K562 (cell line): ENCODE measurements around the gene POFUT2. TPM values are rescaled to one million over a fixed set of nuclear protein-coding genes. Genes with fewer than 3 reads are reported as not detected.

Experiments used
- ATAC-seq: fragments of 200-7000 bp; cut with Tn5 transposase; 3 replicates; pipeline ENCODE4 v1.9.1; 2020; ENCODE audit warnings: moderate library complexity
- BruUV-seq: library from RNA; stranded (reverse); fragments of 400-500 nt; replicated peaks from 2 replicates; lab custom pipeline; 2021; lab: Mats Ljungman, UMichigan
- CTCF ChIA-PET: fragments of 300-600 bp; formaldehyde crosslinking; extraction: SDS; loops from one replicate; lab custom pipeline; 2021; ENCODE audit warnings: low intra/inter-chr PET ratio; lab: Yijun Ruan, JAX
- POLR2A ChIA-PET: fragments of 300-600, 350-650 bp; sonication (Branson Sonifier 250); formaldehyde crosslinking; extraction: SDS; loops from one replicate; lab custom pipeline; 2021; ENCODE audit warnings: antibody characterized with exemption, inconsistent platforms; lab: Yijun Ruan, JAX
- DNase-seq, 4 experiments: peaks; one replicate each; pipeline versions ENCODE4 v3.0.0 to v3.0.0-alpha.2; 2011 to 2018; ENCODE audit warnings: low spot score in 3 of 4, mixed read lengths in 3 of 4; ENCODE audit errors: extremely low read depth in 1 of 4
- FAIRE-seq: peaks from 2 replicates; lab custom pipeline; 2011; peaks lifted over from hg19 to GRCh38; lab: Jason Lieb, UNC
- H2AFZ ChIP-seq: 2 replicates; pipeline ENCODE4 v1.6.0; 2011; ENCODE audit warnings: low read depth, low read length, control low read depth, inconsistent platforms
- H3K27ac ChIP-seq: fragments of 200-600 bp; 3 replicates; pipeline ENCODE4 v1.8.0; 2011; ENCODE audit warnings: low read depth, mild to moderate bottlenecking, control low read depth, inconsistent platforms, low read length, moderate library complexity, mixed read lengths; ENCODE audit errors: extremely low read depth
- H3K27me3 ChIP-seq, 2 experiments: fragments of 300-600 bp in 1 of 2; 2 replicates in 1 of 2; 3 replicates in 1 of 2; pipeline versions ENCODE4 v1.6.0 to v1.8.0; 2011; ENCODE audit warnings: inconsistent platforms in 2 of 2, low read length in 2 of 2, mild to moderate bottlenecking in 1 of 2, mixed read lengths in 1 of 2, moderate library complexity in 1 of 2; ENCODE audit not compliant: control insufficient read depth in 2 of 2, insufficient read depth in 2 of 2
- H3K36me3 ChIP-seq: fragments of 300-600 bp; 3 replicates; pipeline ENCODE4 v1.8.0; 2011; ENCODE audit warnings: mild to moderate bottlenecking, low read length, inconsistent platforms; ENCODE audit not compliant: control insufficient read depth, insufficient read depth
- H3K4me1 ChIP-seq, 2 experiments: fragments of 200-600 bp in 1 of 2; replicated peaks in 1 of 2; 2 replicates in 1 of 2; 3 replicates in 1 of 2; pipeline versions ENCODE4 v1.5.1 to v1.8.0; 2011; ENCODE audit warnings: inconsistent platforms in 2 of 2, low read length in 2 of 2, mild to moderate bottlenecking in 1 of 2, mixed read lengths in 1 of 2, moderate library complexity in 1 of 2; ENCODE audit not compliant: control insufficient read depth in 2 of 2, insufficient read depth in 2 of 2
- H3K4me2 ChIP-seq: 2 replicates; pipeline ENCODE4 v1.6.1; 2011; ENCODE audit warnings: low read length, control low read depth, inconsistent platforms, mixed read lengths; ENCODE audit not compliant: insufficient read depth
- H3K4me3 ChIP-seq: fragments of 200-600 bp; sonication (generic), shearing (Covaris generic); 2 replicates; pipeline ENCODE4 v1.5.1; 2016; ENCODE audit warnings: control low read depth, inconsistent platforms
- H3K79me2 ChIP-seq: fragments of 200-600 bp; 3 replicates; pipeline ENCODE4 v1.8.0; 2011; ENCODE audit warnings: low read length, inconsistent platforms; ENCODE audit not compliant: control insufficient read depth, insufficient read depth
- H3K9ac ChIP-seq, 2 experiments: 2 replicates each; pipeline versions ENCODE4 v1.6.0 to v1.6.1; 2011; ENCODE audit warnings: low read depth in 2 of 2, low read length in 2 of 2, control low read depth in 1 of 2, inconsistent platforms in 1 of 2, mild to moderate bottlenecking in 1 of 2, mixed read lengths in 1 of 2; ENCODE audit not compliant: insufficient read depth in 1 of 2
- H3K9me1 ChIP-seq: one replicate; pipeline ENCODE4 v1.6.0; 2011; ENCODE audit warnings: inconsistent platforms, mild to moderate bottlenecking, low read length, moderate library complexity; ENCODE audit not compliant: control insufficient read depth, insufficient read depth
- H3K9me3 ChIP-seq: replicated peaks from 2 replicates; pipeline ENCODE4 v1.5.1; 2011; ENCODE audit warnings: low read depth, low read length, inconsistent platforms; ENCODE audit not compliant: control insufficient read depth, insufficient read depth
- H4K20me1 ChIP-seq: replicated peaks from 2 replicates; pipeline ENCODE4 v1.6.1; 2011; ENCODE audit warnings: low read length, inconsistent platforms, mixed read lengths; ENCODE audit not compliant: control insufficient read depth, insufficient read depth
- ADNP ChIP-seq: fragments of 200-800 bp; sonication (Bioruptor generic); IDR thresholded peaks from 2 replicates; pipeline ENCODE4 v1.6.1; 2016; ENCODE audit warnings: missing genetic modification characterization, missing compliant biosample characterization
- CHCHD3 ChIP-seq: fragments of 250-450 bp; sonication (Bioruptor Pico); IDR thresholded peaks from 2 replicates; pipeline ENCODE4 v2.1.2; 2022; ENCODE audit warnings: mild to moderate bottlenecking
- CHD2 ChIP-seq: IDR thresholded peaks from 2 replicates; pipeline ENCODE4 v1.6.1; 2011; ENCODE audit warnings: low read depth, low read length
- CSDE1 ChIP-seq, 2 experiments: fragments of 450-650 bp; IDR thresholded peaks; 2 replicates each; pipeline ENCODE4 v1.6.1; 2016; ENCODE audit warnings: mild to moderate bottlenecking in 1 of 2
- MAFF ChIP-seq: IDR thresholded peaks from 2 replicates; pipeline ENCODE4 v1.6.1; 2012; ENCODE audit warnings: low read length, improper control_type of control experiment
- MTA2 ChIP-seq: fragments of 450-650 bp; IDR thresholded peaks from 2 replicates; pipeline ENCODE4 v1.6.1; 2016; ENCODE audit warnings: low read depth
- MXI1 ChIP-seq: IDR thresholded peaks from 2 replicates; pipeline ENCODE4 v1.6.1; 2011; ENCODE audit warnings: low read depth, mild to moderate bottlenecking, improper control_type of control experiment, low read length
- PHB2 ChIP-seq: fragments of 450-650 bp; IDR thresholded peaks from 2 replicates; pipeline ENCODE4 v1.6.1; 2017; ENCODE audit warnings: low read depth
- POLR2H ChIP-seq: IDR thresholded peaks from 2 replicates; pipeline ENCODE4 v1.6.1; 2016; ENCODE audit warnings: missing genetic modification characterization, low read depth, mild to moderate bottlenecking, control low read depth, missing compliant biosample characterization, moderate library complexity
- PURB ChIP-seq: sonication (generic); formaldehyde crosslinking; IDR thresholded peaks from 2 replicates; pipeline ENCODE4 v1.9.0; 2021; ENCODE audit warnings: low read depth, mild to moderate bottlenecking, missing genetic modification reagents
- RBM17 ChIP-seq: fragments of 200-400 bp; formaldehyde crosslinking; IDR thresholded peaks from 2 replicates; pipeline ENCODE4 v1.6.1; 2017; ENCODE audit warnings: low read depth, mild to moderate bottlenecking, low read length, borderline replicate concordance
- SMARCC2 ChIP-seq: fragments of 450-650 bp; IDR thresholded peaks from 2 replicates; pipeline ENCODE4 v1.6.1; 2017; ENCODE audit warnings: antibody characterized with exemption, moderate library complexity, mild to moderate bottlenecking, low read depth
- TCF7 ChIP-seq: sonication (generic); IDR thresholded peaks from 2 replicates; pipeline ENCODE4 v1.6.1; 2016; ENCODE audit warnings: antibody characterized with exemption, borderline replicate concordance
- TEAD2 ChIP-seq: fragments of 450-650 bp; IDR thresholded peaks from 2 replicates; pipeline ENCODE4 v1.6.1; 2016; ENCODE audit warnings: missing genetic modification characterization, control low read depth, missing compliant biosample characterization
- XRCC5 ChIP-seq: fragments of 200-400 bp; formaldehyde crosslinking; IDR thresholded peaks from 2 replicates; pipeline ENCODE4 v1.6.1; 2017; ENCODE audit warnings: low read depth, mild to moderate bottlenecking, low read length
- YY1 ChIP-seq, 3 experiments: IDR thresholded peaks; 2 replicates each; pipeline ENCODE4 v1.6.1; 2011; ENCODE audit warnings: low read length in 2 of 3, mild to moderate bottlenecking in 2 of 3, moderate library complexity in 2 of 3, borderline replicate concordance in 1 of 3, control low read depth in 1 of 3, low read depth in 1 of 3; ENCODE audit not compliant: insufficient read depth in 3 of 3, insufficient replicate concordance in 2 of 3, control insufficient read depth in 1 of 3, insufficient read length in 1 of 3; ENCODE audit errors: extremely low read depth in 1 of 3
- ZNF507 ChIP-seq: conservative IDR thresholded peaks from 2 replicates; pipeline ENCODE4 v1.6.1; 2017; ENCODE audit warnings: missing genetic modification characterization, missing compliant biosample characterization
- WGBS: fragments of 100-300 bp; shearing (Covaris generic); methylation state at CpG from one replicate; pipeline ENCODE4 v1.1.6; 2016; ENCODE audit warnings: low coverage, mixed read lengths; ENCODE audit not compliant: insufficient coverage; ENCODE audit errors: missing lambda C conversion rate; 5-methylcytosine and 5-hydroxymethylcytosine counted together
- in situ Hi-C: fragments of 300-500 bp; cut with MboI; formaldehyde crosslinking; loops from 4 replicates; pipeline ENCODE4 v1.15.0; 2018; ENCODE audit warnings: inconsistent platforms, mixed read lengths
- intact Hi-C: fragments of 100-400 bp; cut with micrococcal nuclease; formaldehyde crosslinking; loops from 2 replicates; pipeline ENCODE4 v1.14.2; 2022
- polyA plus RNA-seq, 8 experiments: library from polyadenylated mRNA; depleted of rRNA in 4 of 8; stranded (reverse) in 5 of 8; unstranded in 3 of 8; fragments of >200 nt; fragmentation: Nextera tagmentation in 2 of 8; fragmentation: Illumina TruSeq in 1 of 8; extraction: Ambion mirVana in 2 of 8; extraction: Trizol in 1 of 8; gene quantifications; 2 replicates each; pipeline versions ENCODE4 v1.2.1 to v1.2.3, GENCODE V29; 2011 to 2014; ENCODE audit warnings: inconsistent platforms in 1 of 8, missing spikeins in 1 of 8
- total RNA-seq, 7 experiments: library from RNA; depleted of rRNA in 6 of 7; stranded (reverse); fragments of >200 nt in 6 of 7; fragmentation: Illumina TruSeq in 2 of 7; extraction: Trizol in 2 of 7; gene quantifications; 2 replicates each; pipeline versions ENCODE4 v1.2.1 to v1.2.3, GENCODE V29; 2011 to 2021; ENCODE audit warnings: low replicate concordance in 1 of 7
- TF ChIP-seq, protein P1 (sequence below): IDR thresholded peaks from 2 replicates; pipeline ENCODE4 v1.6.1; 2011; ENCODE audit not compliant: insufficient read length; ENCODE audit errors: extremely low read depth

Gene POFUT2
- total and polyA plus RNA-seq, 9 of the 15 experiments (the other 6 are each of a cell fraction or from before 2014, with no cell fraction given) = 1.1 to 24.2 (median 11.0) TPM

DNA sequence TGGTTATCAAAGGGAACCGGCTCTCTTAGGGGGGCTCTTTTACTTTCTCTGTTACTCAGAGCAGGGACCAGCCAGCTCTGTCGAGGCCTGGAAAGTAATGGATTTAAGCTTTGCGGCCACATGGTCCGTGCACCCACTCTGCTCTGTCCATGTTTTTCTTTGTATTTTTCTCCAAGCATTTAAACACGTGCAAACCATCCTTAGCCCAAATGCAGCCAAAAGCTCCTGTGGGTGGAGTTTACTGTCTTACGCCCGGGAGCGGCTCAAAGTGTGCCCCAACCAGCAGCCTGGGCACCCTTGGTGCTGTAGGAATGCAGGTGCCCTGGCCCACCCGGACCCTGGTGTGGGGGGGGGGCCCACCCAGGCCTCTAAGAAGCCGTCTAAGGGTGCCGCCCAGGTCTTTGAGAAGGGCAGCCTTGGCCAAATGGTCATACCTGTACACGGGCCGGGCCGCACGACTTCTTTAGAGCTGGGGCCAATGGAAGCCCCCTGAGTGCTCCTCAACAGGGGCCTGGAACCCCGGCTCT lies 29.2 kb upstream of the POFUT2 start:
- no peak overlapping the region for H2AFZ ChIP-seq
- H4K20me1 ChIP-seq = peaks cover 14% of the 10 kb centered on the region; the same call in 1 of the 2 replicates
- H3K36me3 ChIP-seq = no peaks in the 10 kb centered on the region
- WGBS = 36% methylated on average over 16 of the region's 16 CpGs
- no peaks in the 10 kb centered on the region for H3K9me1 ChIP-seq
- no peak for TF ChIP-seq MXI1
- TF ChIP-seq MAFF = no peak
- no peak for TF ChIP-seq TEAD2 (tag)
- no peak for TF ChIP-seq CHCHD3 (CRISPR knock-in tag)
- TF ChIP-seq RBM17 = no peak
- TF ChIP-seq POLR2H (tag) = no peak
- TF ChIP-seq SMARCC2 = no peak
- no peak for TF ChIP-seq PHB2
- no peak for TF ChIP-seq YY1 (IDR thresholded peaks at IDR 0.05; ENCODE audit: borderline replicate concordance in 1 of 3, control insufficient read depth in 1 of 3, extremely low read depth in 1 of 3, insufficient read depth in 3 of 3, insufficient read length in 1 of 3, insufficient replicate concordance in 2 of 3, low read depth in 1 of 3, low read length in 2 of 3)
- no peak for TF ChIP-seq PURB (CRISPR knock-in tag)
- TF ChIP-seq, protein P1, sequence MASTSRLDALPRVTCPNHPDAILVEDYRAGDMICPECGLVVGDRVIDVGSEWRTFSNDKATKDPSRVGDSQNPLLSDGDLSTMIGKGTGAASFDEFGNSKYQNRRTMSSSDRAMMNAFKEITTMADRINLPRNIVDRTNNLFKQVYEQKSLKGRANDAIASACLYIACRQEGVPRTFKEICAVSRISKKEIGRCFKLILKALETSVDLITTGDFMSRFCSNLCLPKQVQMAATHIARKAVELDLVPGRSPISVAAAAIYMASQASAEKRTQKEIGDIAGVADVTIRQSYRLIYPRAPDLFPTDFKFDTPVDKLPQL = no peak
- TF ChIP-seq ADNP = no peak
- TF ChIP-seq CHD2 = no peak
- TF ChIP-seq CSDE1 (IDR thresholded peaks at IDR 0.05) = no peak
- TF ChIP-seq ZNF507 = no peak
- no peak for TF ChIP-seq TCF7
- no peak for TF ChIP-seq MTA2
- no peak for TF ChIP-seq XRCC5
- in situ Hi-C loops (no loop called here), intact Hi-C loops (no loop called here)
- H3K4me2 ChIP-seq = no peak overlapping the region
- H3K4me1 ChIP-seq = peaks cover 4 to 42% of the 10 kb centered on the region in 2 experiments; a peak in 4 of 5 replicates
- ATAC-seq (no peak), FAIRE-seq (no peak), DNase-seq (no peak)
- no peak overlapping the region for H3K9ac ChIP-seq
- H3K27ac ChIP-seq = no peak overlapping the region
- H3K27me3 ChIP-seq = peaks cover 12 to 17% of the 10 kb centered on the region in 2 experiments; a peak in 4 of 5 replicates
- CTCF ChIA-PET = no interaction called here
- H3K9me3 ChIP-seq = no peaks in the 10 kb centered on the region
- no peaks in the 10 kb centered on the region for H3K79me2 ChIP-seq
- BruUV-seq = no TSS peak
- H3K4me3 ChIP-seq = no peak overlapping the region
- POLR2A ChIA-PET = interaction anchor here (1.2 to 1.3 kb wide), 2 partner anchors 8 to 94 kb away, joined by 3 read pairs; no protein-coding TSS in a partner anchor
